Breast epithelium (tissue), 4 donors: ENCODE data around the gene TRIOBP. TPM values are rescaled to one million over a fixed set of nuclear protein-coding genes. Genes with fewer than 3 reads are reported as not detected.

Experiments
- DNase-seq, 2 donors: peaks; one replicate each; pipeline ENCODE4 v3.0.0-alpha.2; 2019; ENCODE audit warnings: low spot score in 2 of 2
- H3K27ac ChIP-seq, 2 donors: fragments of 200-600 bp; sonication (generic) in 1 of 2; one replicate each; pipeline ENCODE4 v1.5.1; 2016 to 2019; ENCODE audit warnings: mild to moderate bottlenecking in 1 of 2
- H3K27me3 ChIP-seq, 2 donors: fragments of 200-600 bp; sonication (generic) in 1 of 2; one replicate each; pipeline versions ENCODE4 v1.5.1 to v1.6.0; 2017 to 2019; ENCODE audit warnings: control low read depth in 1 of 2, mild to moderate bottlenecking in 1 of 2
- H3K36me3 ChIP-seq: fragments of 200-600 bp; one replicate; pipeline ENCODE4 v1.5.1; 2019
- H3K4me1 ChIP-seq, 2 donors: fragments of 200-600 bp; sonication (generic); one replicate each; pipeline ENCODE4 v1.5.1; 2016 to 2019; ENCODE audit warnings: control low read depth in 1 of 2
- H3K4me3 ChIP-seq, 3 donors: fragments of 200-600 bp; sonication (generic); 1 replicate in 2 of 3; 2 replicates in 1 of 3; pipeline ENCODE4 v1.5.1; 2016 to 2019; ENCODE audit warnings: mild to moderate bottlenecking in 3 of 3, moderate library complexity in 2 of 3
- H3K9me3 ChIP-seq, 2 donors: fragments of 200-600 bp; sonication (generic) in 1 of 2; one replicate each; pipeline ENCODE4 v1.5.1; 2016 to 2019; ENCODE audit warnings: control low read depth in 1 of 2
- CTCF ChIP-seq, 3 donors: fragments of 450-650 bp; IDR thresholded peaks; one replicate each; pipeline ENCODE4 v1.5.1; 2016 to 2017; ENCODE audit warnings: antibody characterized with exemption in 3 of 3, mild to moderate bottlenecking in 3 of 3, moderate library complexity in 3 of 3
- POLR2A ChIP-seq: fragments of 450-650 bp; IDR thresholded peaks from one replicate; pipeline ENCODE4 v1.6.1; 2016; ENCODE audit warnings: antibody characterized with exemption, mild to moderate bottlenecking, moderate library complexity
- POLR2AphosphoS5 ChIP-seq, 3 donors: sonication (generic); formaldehyde crosslinking; IDR thresholded peaks; one replicate each; pipeline ENCODE4 v1.6.1; 2017; ENCODE audit warnings: antibody characterized with exemption in 3 of 3
- intact Hi-C: fragments of 100-400 bp; cut with DNase I; formaldehyde crosslinking; loops from one replicate; pipeline ENCODE4 v1.15.1; 2023; ENCODE audit warnings: low total_unique reads
- total RNA-seq, 3 donors: library from RNA; depleted of rRNA; stranded (reverse); fragments of >200 nt; gene quantifications; one replicate each; pipeline ENCODE4 v1.1.0, GENCODE V29; 2016

TRIOBP gene
- total RNA-seq, 3 donors from 2014 or later: 78.3 to 95.0 (median 88.3) TPM

- TF ChIP-seq POLR2AphosphoS5 (IDR thresholded peaks at IDR 0.05) (peak in 2 of 3 donors; percentile 15 to 39), CTCF (IDR thresholded peaks at IDR 0.05) (peak; percentile 90 to 95 (median 94)), POLR2A (no peak)
- Histone ChIP-seq H3K27me3 (peaks cover 0 to 4% of the 10 kb centered on the region in 2 donors), H3K36me3 (no peaks in the 10 kb centered on the region), H3K4me1 (peaks cover 0 to 4% of the 10 kb centered on the region in 2 donors), H3K27ac (no peak overlapping the region), H3K9me3 (no peaks in the 10 kb centered on the region), H3K4me3 (peak overlapping the region; percentile 32 to 65 (median 48))
- intact Hi-C loops: no loop called here
- peak; percentile 71 to 84 for DNase-seq
Measured at GRCh38 chr22:37817705-37818408, 121.0 kb downstream of the TRIOBP start.

GRCh38 chr22:37818409-37819104 lies 121.7 kb downstream of the TRIOBP start:
- intact Hi-C loops: no loop called here
- Histone ChIP-seq H3K36me3 (no peaks in the 10 kb centered on the region), H3K27ac (no peak overlapping the region), H3K9me3 (no peaks in the 10 kb centered on the region), H3K27me3 (peaks cover 0 to 4% of the 10 kb centered on the region in 2 donors), H3K4me1 (peaks cover 0 to 4% of the 10 kb centered on the region in 2 donors), H3K4me3 (peak overlapping the region; percentile 32 to 65 (median 48))
- peak in 1 of 3 donors; percentile 15 for TF ChIP-seq POLR2AphosphoS5 (IDR thresholded peaks at IDR 0.05)
- peak in 2 of 3 donors; percentile 30 to 41 for TF ChIP-seq CTCF (IDR thresholded peaks at IDR 0.05)
- no peak for TF ChIP-seq POLR2A
- DNase-seq: peak; percentile 32 to 67

GRCh38 chr22:37819105-37819433 lies 122.2 kb downstream of the TRIOBP start:
- TF ChIP-seq POLR2A (no peak), CTCF (IDR thresholded peaks at IDR 0.05) (no peak), POLR2AphosphoS5 (IDR thresholded peaks at IDR 0.05) (no peak)
- H3K4me3 ChIP-seq: peak overlapping the region in 2 of 3 donors; percentile 48 to 65
- no peaks in the 10 kb centered on the region for H3K36me3 ChIP-seq
- peaks cover 0 to 6% of the 10 kb centered on the region in 2 donors for H3K27me3 ChIP-seq
- H3K27ac ChIP-seq: no peak overlapping the region
- H3K4me1 ChIP-seq: peaks cover 0 to 4% of the 10 kb centered on the region in 2 donors
- H3K9me3 ChIP-seq: no peaks in the 10 kb centered on the region
- intact Hi-C loops: no loop called here
- DNase-seq: no peak

- intact Hi-C loops: no loop called here
- no peak for TF ChIP-seq POLR2AphosphoS5 (IDR thresholded peaks at IDR 0.05)
- TF ChIP-seq CTCF (IDR thresholded peaks at IDR 0.05): no peak
- TF ChIP-seq POLR2A: no peak
- H3K4me3 ChIP-seq: no peak overlapping the region
- peaks cover 0 to 11% of the 10 kb centered on the region in 2 donors for H3K4me1 ChIP-seq
- no peak overlapping the region for H3K27ac ChIP-seq
- no peaks in the 10 kb centered on the region for H3K36me3 ChIP-seq
- peaks cover 0 to 11% of the 10 kb centered on the region in 2 donors for H3K27me3 ChIP-seq
- H3K9me3 ChIP-seq: no peaks in the 10 kb centered on the region
- DNase-seq: no peak
Measured at GRCh38 chr22:37820350-37820749, 123.5 kb downstream of the TRIOBP start.
